Astrocyte of the cerebellum (primary cell): ENCODE measurements around the gene ARHGEF4.

ENCODE experiments used
- DNase-seq: peaks from one replicate; pipeline ENCODE4 v3.0.0-alpha.2; 2011; ENCODE audit warnings: low read depth
- H3K4me3 ChIP-seq: 2 replicates; pipeline ENCODE4 v1.5.1; 2011; ENCODE audit warnings: mild to moderate bottlenecking, low read depth, low read length, moderate library complexity
- in situ Hi-C: cut with HindIII; loops from 2 replicates; pipeline ENCODE4 v1.10.0; 2017; ENCODE audit warnings: low sequenced_read_pairs
- TF ChIP-seq, protein P1 (sequence below): IDR thresholded peaks from 2 replicates; pipeline ENCODE4 v1.5.1; 2012; ENCODE audit warnings: low read length, low read depth, moderate library complexity, mild to moderate bottlenecking; ENCODE audit errors: missing control alignments

Gene ARHGEF4

GRCh38 chr2:130890941-130891669, 54.4 kb downstream of the ARHGEF4 start:
- no peak for DNase-seq
- TF ChIP-seq, protein P1, sequence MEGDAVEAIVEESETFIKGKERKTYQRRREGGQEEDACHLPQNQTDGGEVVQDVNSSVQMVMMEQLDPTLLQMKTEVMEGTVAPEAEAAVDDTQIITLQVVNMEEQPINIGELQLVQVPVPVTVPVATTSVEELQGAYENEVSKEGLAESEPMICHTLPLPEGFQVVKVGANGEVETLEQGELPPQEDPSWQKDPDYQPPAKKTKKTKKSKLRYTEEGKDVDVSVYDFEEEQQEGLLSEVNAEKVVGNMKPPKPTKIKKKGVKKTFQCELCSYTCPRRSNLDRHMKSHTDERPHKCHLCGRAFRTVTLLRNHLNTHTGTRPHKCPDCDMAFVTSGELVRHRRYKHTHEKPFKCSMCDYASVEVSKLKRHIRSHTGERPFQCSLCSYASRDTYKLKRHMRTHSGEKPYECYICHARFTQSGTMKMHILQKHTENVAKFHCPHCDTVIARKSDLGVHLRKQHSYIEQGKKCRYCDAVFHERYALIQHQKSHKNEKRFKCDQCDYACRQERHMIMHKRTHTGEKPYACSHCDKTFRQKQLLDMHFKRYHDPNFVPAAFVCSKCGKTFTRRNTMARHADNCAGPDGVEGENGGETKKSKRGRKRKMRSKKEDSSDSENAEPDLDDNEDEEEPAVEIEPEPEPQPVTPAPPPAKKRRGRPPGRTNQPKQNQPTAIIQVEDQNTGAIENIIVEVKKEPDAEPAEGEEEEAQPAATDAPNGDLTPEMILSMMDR: no peak
- in situ Hi-C loops: no loop called here
- no peak overlapping the region for H3K4me3 ChIP-seq

- in situ Hi-C loops: no loop called here
- H3K4me3 ChIP-seq: no peak overlapping the region
- no peak for DNase-seq
- TF ChIP-seq, protein P1: no peak
Measured at GRCh38 chr2:130891966-130892365, 55.3 kb downstream of the ARHGEF4 start.

- no peak for DNase-seq
- in situ Hi-C loops: no loop called here
- TF ChIP-seq, protein P1: no peak
- no peak overlapping the region for H3K4me3 ChIP-seq
Measured at GRCh38 chr2:130892793-130893785, 56.4 kb downstream of the ARHGEF4 start.

- TF ChIP-seq, protein P1: no peak
- in situ Hi-C loops: no loop called here
- DNase-seq: no peak
- H3K4me3 ChIP-seq: no peak overlapping the region
Measured at GRCh38 chr2:130894326-130894942, 57.7 kb downstream of the ARHGEF4 start.

DNA sequence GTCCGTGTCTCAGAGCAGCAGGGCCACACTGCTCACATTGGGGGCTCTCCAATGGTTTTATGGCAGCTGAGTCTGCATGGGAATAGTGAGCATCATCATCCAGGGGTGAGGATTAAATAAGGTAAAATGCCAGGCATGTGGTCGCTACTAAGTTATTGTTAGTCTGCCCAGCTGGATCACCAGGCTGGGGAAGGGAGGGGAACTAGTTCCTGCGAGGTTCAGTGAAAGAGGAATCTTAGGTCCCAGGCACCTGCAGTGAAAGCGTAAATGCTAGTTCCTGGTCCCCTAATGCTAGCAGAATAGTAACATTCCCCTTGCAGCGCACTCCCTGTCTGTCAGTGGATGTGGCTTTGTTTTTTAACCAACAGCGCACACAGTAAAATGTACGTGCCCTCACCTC, 60.1 kb downstream of the ARHGEF4 start:
- TF ChIP-seq, protein P1: no peak
- H3K4me3 ChIP-seq: no peak overlapping the region
- DNase-seq: no peak
- in situ Hi-C loops: no loop called here

GRCh38 chr2:130898553-130898952, 61.8 kb downstream of the ARHGEF4 start:
- DNase-seq: no peak
- in situ Hi-C loops: no loop called here
- H3K4me3 ChIP-seq: no peak overlapping the region
- TF ChIP-seq, protein P1: no peak
